Suprapubic skin (tissue), 4 donors: Measurements from ENCODE around the gene ERG. TPM values are rescaled to one million over a fixed set of nuclear protein-coding genes. Genes with fewer than 3 reads are reported as not detected.

Experiments
- DNase-seq, 2 donors: peaks; one replicate each; pipeline ENCODE4 v3.0.0-alpha.2; 2019; ENCODE audit warnings: low spot score in 2 of 2
- H3K27ac ChIP-seq: fragments of 200-600 bp; sonication (generic); one replicate; pipeline ENCODE4 v1.5.1; 2019
- H3K27me3 ChIP-seq: fragments of 200-600 bp; sonication (generic); one replicate; pipeline ENCODE4 v1.5.1; 2019
- H3K36me3 ChIP-seq: fragments of 200-600 bp; sonication (generic); one replicate; pipeline ENCODE4 v1.5.1; 2019
- H3K4me1 ChIP-seq: fragments of 200-600 bp; sonication (generic); one replicate; pipeline ENCODE4 v1.5.1; 2019
- H3K4me3 ChIP-seq: fragments of 200-600 bp; sonication (generic); one replicate; pipeline ENCODE4 v1.5.1; 2019; ENCODE audit warnings: mild to moderate bottlenecking
- H3K9me3 ChIP-seq: fragments of 200-600 bp; sonication (generic); one replicate; pipeline ENCODE4 v1.5.1; 2019
- EP300 ChIP-seq: sonication (generic); formaldehyde crosslinking; IDR thresholded peaks from one replicate; pipeline ENCODE4 v1.6.1; 2017; ENCODE audit warnings: antibody characterized with exemption
- POLR2A ChIP-seq, 2 donors: fragments of 450-650 bp; IDR thresholded peaks; one replicate each; pipeline ENCODE4 v1.6.1; 2017; ENCODE audit warnings: antibody characterized with exemption in 2 of 2, mild to moderate bottlenecking in 2 of 2, moderate library complexity in 2 of 2
- POLR2AphosphoS5 ChIP-seq, 3 donors: sonication (generic); formaldehyde crosslinking; IDR thresholded peaks; one replicate each; pipeline ENCODE4 v1.6.1; 2017; ENCODE audit warnings: antibody characterized with exemption in 3 of 3
- WGBS: methylation state at CpG from one replicate; pipeline ENCODE4 v1.1.5; 2018; 5-methylcytosine and 5-hydroxymethylcytosine counted together
- total RNA-seq, 4 donors: library from RNA; depleted of rRNA; stranded (reverse); fragments of >200 nt; gene quantifications; one replicate each; pipeline ENCODE4 v1.1.0, GENCODE V29; 2016
- TF ChIP-seq, protein P1 (sequence below), 2 donors: fragments of 200-600 bp in 1 of 2; fragments of 450-650 bp in 1 of 2; sonication (generic) in 1 of 2; IDR thresholded peaks; one replicate each; pipeline ENCODE4 v1.5.1; 2016 to 2019; ENCODE audit warnings: antibody characterized with exemption in 2 of 2, mild to moderate bottlenecking in 1 of 2, moderate library complexity in 1 of 2

The ERG gene
- total RNA-seq, 4 donors from 2014 or later: 3.3 to 10.1 (median 6.3) TPM

DNA sequence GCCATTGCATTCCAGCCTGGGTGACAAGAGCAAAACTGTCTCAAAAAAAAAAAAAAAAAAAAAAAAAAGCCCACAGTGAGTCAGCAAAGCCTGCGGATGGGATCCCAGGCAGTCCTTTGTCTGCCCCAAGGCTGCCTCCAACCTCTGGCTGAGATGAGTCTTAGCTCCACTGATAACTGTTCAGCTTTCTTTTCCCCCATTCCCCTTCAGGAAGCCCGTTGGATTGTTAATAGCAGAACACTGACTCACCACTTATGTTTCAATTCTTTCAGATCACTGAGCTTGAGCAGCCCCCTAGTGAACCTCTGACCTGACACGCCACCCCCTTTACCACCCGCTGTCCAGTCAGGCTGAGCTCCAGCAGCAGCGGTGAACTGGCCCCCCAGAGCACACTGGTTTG lies 57.5 kb downstream of the ERG start:
- Histone ChIP-seq H3K27me3 (no peaks in the 10 kb centered on the region), H3K4me1 (peaks cover under 1% of the 10 kb centered on the region), H3K27ac (no peak overlapping the region), H3K4me3 (no peak overlapping the region), H3K36me3 (no peaks in the 10 kb centered on the region), H3K9me3 (no peaks in the 10 kb centered on the region)
- no peak for DNase-seq
- WGBS: 75% methylated on average over 5 of the region's 5 CpGs
- TF ChIP-seq EP300 (no peak), POLR2A (IDR thresholded peaks at IDR 0.05) (no peak), POLR2AphosphoS5 (IDR thresholded peaks at IDR 0.05) (no peak)
- TF ChIP-seq, protein P1, sequence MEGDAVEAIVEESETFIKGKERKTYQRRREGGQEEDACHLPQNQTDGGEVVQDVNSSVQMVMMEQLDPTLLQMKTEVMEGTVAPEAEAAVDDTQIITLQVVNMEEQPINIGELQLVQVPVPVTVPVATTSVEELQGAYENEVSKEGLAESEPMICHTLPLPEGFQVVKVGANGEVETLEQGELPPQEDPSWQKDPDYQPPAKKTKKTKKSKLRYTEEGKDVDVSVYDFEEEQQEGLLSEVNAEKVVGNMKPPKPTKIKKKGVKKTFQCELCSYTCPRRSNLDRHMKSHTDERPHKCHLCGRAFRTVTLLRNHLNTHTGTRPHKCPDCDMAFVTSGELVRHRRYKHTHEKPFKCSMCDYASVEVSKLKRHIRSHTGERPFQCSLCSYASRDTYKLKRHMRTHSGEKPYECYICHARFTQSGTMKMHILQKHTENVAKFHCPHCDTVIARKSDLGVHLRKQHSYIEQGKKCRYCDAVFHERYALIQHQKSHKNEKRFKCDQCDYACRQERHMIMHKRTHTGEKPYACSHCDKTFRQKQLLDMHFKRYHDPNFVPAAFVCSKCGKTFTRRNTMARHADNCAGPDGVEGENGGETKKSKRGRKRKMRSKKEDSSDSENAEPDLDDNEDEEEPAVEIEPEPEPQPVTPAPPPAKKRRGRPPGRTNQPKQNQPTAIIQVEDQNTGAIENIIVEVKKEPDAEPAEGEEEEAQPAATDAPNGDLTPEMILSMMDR (IDR thresholded peaks at IDR 0.05): no peak

DNA sequence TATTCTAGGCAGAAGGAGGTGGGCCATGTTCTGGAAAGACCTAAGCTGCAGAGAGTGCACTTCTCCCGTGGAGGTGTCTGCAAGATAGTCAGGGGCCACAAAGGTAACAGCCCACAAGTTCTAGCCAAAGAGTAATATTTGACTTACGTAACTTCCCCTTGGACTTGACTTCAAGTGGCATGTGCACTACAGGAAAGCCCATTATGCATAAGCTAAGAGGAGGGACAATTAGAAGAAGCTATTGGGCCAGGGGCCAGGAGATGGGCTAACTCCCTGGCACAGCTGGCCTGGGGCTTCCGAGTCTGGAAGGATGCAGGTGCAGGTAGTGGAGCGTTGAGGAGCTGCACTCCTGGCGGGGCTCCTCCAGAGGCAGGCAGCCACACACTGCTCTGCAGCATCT lies 58.3 kb downstream of the ERG start:
- H3K4me3 ChIP-seq: no peak overlapping the region
- no peak overlapping the region for H3K27ac ChIP-seq
- 83% methylated on average over 2 of the region's 5 CpGs for WGBS
- peaks cover 8% of the 10 kb centered on the region for H3K4me1 ChIP-seq
- DNase-seq: no peak
- H3K27me3 ChIP-seq: no peaks in the 10 kb centered on the region
- TF ChIP-seq POLR2AphosphoS5 (IDR thresholded peaks at IDR 0.05): no peak
- TF ChIP-seq, protein P1 (IDR thresholded peaks at IDR 0.05): no peak
- no peak for TF ChIP-seq EP300
- no peak for TF ChIP-seq POLR2A (IDR thresholded peaks at IDR 0.05)
- H3K36me3 ChIP-seq: no peaks in the 10 kb centered on the region
- no peaks in the 10 kb centered on the region for H3K9me3 ChIP-seq

DNA sequence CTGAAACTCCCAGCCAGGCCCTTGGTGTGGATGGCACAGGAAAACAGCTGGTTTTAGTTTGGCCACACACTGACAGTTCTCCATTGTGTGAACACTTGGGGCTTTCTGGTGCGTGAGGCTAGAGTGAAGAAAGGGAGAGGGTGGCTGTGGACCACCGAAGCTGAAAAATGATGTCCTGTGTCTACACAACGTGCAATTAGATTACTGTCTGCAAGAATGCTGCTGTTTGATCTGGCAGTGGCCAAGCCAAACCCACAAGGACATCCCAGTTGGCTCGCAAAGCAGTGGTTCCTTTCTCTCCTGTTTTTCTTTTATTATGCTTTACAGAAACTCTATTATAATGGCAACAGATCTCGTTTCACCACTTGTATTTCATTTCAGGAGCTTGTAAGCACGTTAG lies 58.9 kb downstream of the ERG start:
- H3K4me3 ChIP-seq: no peak overlapping the region
- TF ChIP-seq, protein P1 (IDR thresholded peaks at IDR 0.05): no peak
- TF ChIP-seq POLR2A (IDR thresholded peaks at IDR 0.05) (no peak), POLR2AphosphoS5 (IDR thresholded peaks at IDR 0.05) (no peak)
- 58% methylated on average over 6 of the region's 6 CpGs for WGBS
- no peak overlapping the region for H3K27ac ChIP-seq
- H3K27me3 ChIP-seq: no peaks in the 10 kb centered on the region
- no peak for DNase-seq
- peaks cover 10% of the 10 kb centered on the region for H3K4me1 ChIP-seq
- H3K36me3 ChIP-seq: no peaks in the 10 kb centered on the region
- H3K9me3 ChIP-seq: no peaks in the 10 kb centered on the region

DNA sequence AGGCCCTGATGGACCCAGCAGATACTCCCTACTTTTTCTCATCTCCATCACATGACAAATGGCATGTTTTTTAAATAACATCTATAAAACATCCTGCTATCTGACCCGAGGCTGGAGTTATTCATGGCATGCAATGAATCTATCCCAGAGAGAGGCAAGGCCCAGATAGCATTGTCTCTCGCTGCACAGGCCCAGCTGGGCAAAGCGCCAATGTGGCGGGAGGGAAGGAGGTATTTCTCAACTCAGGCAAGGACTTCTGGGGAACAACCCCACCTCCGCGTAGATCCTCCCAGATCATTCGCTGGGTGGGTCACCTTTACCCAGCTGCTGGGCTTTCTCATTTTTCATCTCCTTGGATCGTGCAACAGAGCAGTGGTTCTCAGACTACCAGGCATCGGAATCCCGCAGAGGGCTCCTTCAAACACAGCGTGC lies 59.8 kb downstream of the ERG start:
- H3K9me3 ChIP-seq: no peaks in the 10 kb centered on the region
- H3K36me3 ChIP-seq: no peaks in the 10 kb centered on the region
- H3K4me1 ChIP-seq: peaks cover 10% of the 10 kb centered on the region
- H3K27ac ChIP-seq: no peak overlapping the region
- no peak for DNase-seq
- 82% methylated on average over 11 of the region's 11 CpGs for WGBS
- H3K4me3 ChIP-seq: no peak overlapping the region
- TF ChIP-seq EP300: no peak
- no peak for TF ChIP-seq POLR2A (IDR thresholded peaks at IDR 0.05)
- TF ChIP-seq, protein P1 (IDR thresholded peaks at IDR 0.05): no peak
- TF ChIP-seq POLR2AphosphoS5 (IDR thresholded peaks at IDR 0.05): no peak
- no peaks in the 10 kb centered on the region for H3K27me3 ChIP-seq

DNA sequence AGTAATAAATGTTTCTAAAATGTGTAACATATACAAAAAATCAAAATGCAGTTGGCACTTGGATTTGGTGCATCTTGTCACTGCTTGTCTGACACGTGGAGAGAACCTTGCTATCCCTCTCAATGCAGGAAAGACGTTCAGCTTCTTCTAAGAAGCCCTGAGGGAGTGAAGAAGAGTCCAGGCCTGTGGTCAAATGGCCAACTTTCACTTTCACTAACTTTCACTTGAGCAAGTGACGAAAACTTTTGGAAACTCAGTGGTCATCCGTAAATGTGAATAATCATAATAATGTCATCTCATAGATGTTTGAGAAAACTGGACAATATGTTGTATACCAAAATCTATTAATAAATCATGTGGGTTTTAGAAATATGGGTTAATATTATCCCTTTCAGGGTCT lies 61.9 kb downstream of the ERG start:
- no peak overlapping the region for H3K4me3 ChIP-seq
- H3K9me3 ChIP-seq: no peaks in the 10 kb centered on the region
- H3K27me3 ChIP-seq: no peaks in the 10 kb centered on the region
- DNase-seq: no peak
- H3K4me1 ChIP-seq: peaks cover 10% of the 10 kb centered on the region
- TF ChIP-seq, protein P1 (IDR thresholded peaks at IDR 0.05): no peak
- no peak for TF ChIP-seq POLR2A (IDR thresholded peaks at IDR 0.05)
- no peak for TF ChIP-seq EP300
- no peak overlapping the region for H3K27ac ChIP-seq
- 62% methylated on average over 4 of the region's 4 CpGs for WGBS
- no peaks in the 10 kb centered on the region for H3K36me3 ChIP-seq
